SKM-1 treated with dmso at 0.1 percent for 144 hours (cell line): Measurements from ENCODE around the gene NCEH1.
"Not testable (repeated sequence)": the region's sequence is repeated elsewhere in the genome, so short reads cannot be mapped to it uniquely, and the experiment has no call there.

Experiments used
- DNase-seq: peaks from one replicate; lab custom pipeline; 2025; ENCODE audit not compliant: unreplicated experiment; lab: John Stamatoyannopoulos, UW

NCEH1 gene

GRCh38 chr3:172679599-172679998 is 31.3 kb downstream of the NCEH1 start:
- DNase-seq: no peak

- DNase-seq: no peak
Measured at GRCh38 chr3:172678068-172678467, 32.8 kb downstream of the NCEH1 start.

GRCh38 chr3:172676196-172676922 is 34.5 kb downstream of the NCEH1 start:
- DNase-seq: no peak

DNA sequence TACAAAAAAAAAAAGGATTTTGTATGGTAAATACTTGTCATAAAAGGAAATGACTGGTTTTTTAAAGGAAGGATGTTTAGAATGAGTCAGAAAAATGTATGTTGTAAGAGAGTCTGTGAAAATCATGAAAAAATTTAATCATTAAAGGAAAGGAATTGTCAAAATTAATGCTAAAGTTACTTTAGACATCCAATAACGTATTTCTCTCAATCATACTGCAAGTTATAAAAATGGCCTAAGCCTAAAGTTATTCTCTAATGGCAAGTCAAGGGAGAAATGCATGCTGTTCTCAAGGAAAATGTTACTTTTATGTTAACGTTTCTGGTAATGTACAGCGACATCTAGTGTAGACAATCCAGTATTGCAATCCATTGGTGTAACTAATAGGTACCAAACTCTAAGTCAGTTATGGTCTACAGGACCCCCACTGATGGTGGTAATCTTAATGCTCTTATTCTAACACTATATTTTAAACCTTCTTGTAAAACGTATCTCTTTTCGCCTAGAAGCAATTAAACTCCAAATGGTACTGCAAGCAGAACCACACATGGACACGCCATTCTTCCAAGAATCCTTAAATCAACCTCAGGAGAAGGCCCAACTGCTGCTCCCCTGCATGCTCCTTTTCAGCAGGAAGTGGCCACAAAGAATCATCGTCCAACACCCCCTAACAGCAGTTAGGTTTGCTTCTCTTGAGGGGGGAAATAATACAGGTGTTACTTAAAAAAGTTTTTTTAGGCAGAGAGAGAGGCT is 35.2 kb downstream of the NCEH1 start:
- peak; percentile 51 for DNase-seq

- peak; percentile 77 for DNase-seq
Measured at GRCh38 chr3:172673210-172673679, 37.6 kb downstream of the NCEH1 start.

- DNase-seq: no peak
Measured at GRCh38 chr3:172669021-172669420, 41.8 kb downstream of the NCEH1 start.

DNA sequence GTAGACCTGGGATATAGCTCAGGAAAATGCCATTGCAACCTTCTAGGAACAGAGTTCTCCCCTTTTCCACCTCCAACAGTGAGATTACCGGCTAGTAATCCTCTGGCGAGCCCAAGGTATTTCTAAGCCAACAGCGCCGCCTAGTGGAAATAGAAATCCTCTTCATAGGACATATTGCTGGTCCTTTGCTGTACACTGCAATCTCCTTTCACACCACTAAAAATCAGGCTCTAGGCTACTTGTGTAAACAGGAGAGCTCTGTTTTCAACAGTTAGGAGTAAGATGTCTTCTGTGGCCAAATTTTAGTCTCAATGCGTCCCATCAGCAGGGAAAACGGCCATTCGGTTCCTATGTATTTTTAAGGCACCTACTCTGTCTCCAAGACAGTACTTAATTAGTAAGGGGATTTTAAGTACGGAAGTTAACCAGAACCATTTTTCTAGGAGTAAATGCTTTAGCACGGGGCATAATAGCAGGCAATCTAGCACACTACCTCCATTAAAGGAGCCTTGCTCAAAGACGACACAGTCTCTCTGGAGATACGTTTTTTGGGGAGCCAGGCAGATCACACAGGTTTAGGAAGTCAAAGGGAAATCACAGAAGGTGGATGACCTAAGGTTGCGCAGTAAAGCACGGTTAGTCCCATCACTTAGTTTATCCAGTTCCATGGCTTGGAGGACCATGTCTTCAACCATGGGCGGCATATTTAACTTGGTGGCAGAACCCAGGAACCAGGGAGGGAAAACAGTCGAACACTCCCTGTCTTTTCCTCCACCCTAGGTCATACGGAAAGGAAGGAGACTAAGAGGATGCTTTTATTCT is 43.8 kb downstream of the NCEH1 start:
- peak; percentile 70 for DNase-seq

- no peak for DNase-seq
Measured at GRCh38 chr3:172666181-172666872, 44.5 kb downstream of the NCEH1 start.

- not testable (repeated sequence) for DNase-seq
Measured at GRCh38 chr3:172665510-172665909, 45.4 kb downstream of the NCEH1 start.

DNA sequence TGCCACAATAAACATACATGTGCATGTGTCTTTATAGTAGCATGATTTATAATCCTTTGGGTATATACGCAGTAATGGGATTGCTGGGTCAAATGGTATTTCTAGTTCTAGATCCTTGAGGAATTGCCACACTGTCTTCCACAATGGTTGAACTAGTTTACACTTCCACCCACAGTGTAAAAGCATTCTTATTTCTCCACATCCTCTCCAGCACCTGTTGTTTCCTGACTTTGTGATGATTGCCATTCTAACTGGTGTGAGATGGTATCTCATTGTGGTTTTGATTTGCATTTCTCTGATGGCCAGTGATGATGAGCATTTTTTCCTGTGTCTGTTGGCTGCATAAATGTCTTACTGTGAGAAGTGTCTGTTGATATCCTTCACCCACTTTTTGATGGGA is 50.4 kb downstream of the NCEH1 start:
- DNase-seq: not testable (repeated sequence)

GRCh38 chr3:172659246-172660002 is 51.4 kb downstream of the NCEH1 start:
- DNase-seq: no peak

DNA sequence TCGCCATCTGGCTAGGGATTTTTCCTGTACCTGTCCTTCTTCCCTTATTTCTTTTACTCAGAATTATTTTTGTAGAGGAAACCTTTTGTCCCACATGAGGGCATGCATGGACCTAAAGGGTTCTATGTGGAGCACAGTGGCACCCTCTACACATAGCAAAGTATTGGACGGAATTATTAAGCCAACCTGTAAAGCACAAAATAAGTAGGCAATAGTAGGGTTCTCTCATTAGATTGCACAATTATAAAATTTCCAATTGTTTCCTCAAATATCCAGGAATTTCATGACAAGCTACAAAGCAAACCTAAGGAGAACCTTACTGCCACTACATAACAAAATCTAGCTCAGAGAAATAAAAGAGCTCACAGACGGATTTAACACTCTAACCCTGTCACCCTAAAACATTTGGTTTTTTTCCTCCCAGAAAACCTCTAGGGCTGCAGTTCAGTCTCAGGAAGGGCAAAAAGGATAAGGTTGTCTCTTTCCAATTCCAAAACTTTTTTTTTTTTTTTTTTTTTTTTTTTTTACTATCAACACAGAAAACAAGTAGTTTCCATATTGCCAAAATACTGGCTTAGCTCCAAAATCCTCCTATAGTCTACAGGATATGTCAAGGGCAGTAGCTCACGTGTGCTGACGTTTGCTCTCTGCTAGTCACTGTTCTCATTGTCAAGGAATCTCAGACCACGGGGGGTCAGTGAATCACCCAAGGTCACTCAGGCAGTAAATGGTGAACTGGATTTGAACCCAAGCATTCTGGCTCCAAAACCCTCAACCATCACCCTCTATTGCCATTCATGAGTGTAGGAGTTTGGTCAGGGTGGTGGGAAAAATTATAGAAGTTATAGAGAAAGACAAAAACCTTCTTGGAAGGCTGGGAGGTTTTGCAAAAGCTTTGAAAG is 52.3 kb downstream of the NCEH1 start:
- no peak for DNase-seq

GRCh38 chr3:172656602-172657001 is 54.3 kb downstream of the NCEH1 start:
- no peak for DNase-seq

- DNase-seq: no peak
Measured at GRCh38 chr3:172655388-172655787, 55.5 kb downstream of the NCEH1 start.

DNA sequence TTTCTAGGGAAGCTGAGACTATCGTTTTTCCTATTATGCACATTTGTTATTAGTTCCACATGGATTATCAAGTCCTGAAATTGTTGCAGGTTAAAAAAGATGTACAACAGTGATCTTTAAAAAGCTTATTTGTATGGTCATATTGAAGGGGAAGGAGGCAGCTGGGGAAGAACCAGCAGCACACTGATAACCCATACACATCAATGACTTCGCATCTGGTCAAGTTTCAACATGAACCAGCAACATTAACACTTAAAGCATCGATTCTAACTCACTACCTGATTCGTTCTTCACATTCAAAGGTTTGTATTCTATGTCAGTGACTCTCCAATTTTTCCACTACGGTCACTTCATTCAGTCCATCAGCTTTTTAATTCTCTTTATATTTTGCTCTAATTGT is 56.4 kb downstream of the NCEH1 start:
- no peak for DNase-seq

- no peak for DNase-seq
Measured at GRCh38 chr3:172653004-172653572, 57.8 kb downstream of the NCEH1 start.

GRCh38 chr3:172651936-172652625 is 58.8 kb downstream of the NCEH1 start:
- DNase-seq: no peak

GRCh38 chr3:172649987-172650386 is 60.9 kb downstream of the NCEH1 start:
- no peak for DNase-seq
